ENCODE measurements around the gene CFAP45.

Gene CFAP45

GRCh38 chr1:159845751-159846629 is 54.0 kb downstream of the CFAP45 start:
- no peak for DNase-seq

- no peak for DNase-seq
Measured at GRCh38 chr1:159843459-159843858, 56.5 kb downstream of the CFAP45 start.

- DNase-seq = no peak
Measured at GRCh38 chr1:159841749-159842148, 58.2 kb downstream of the CFAP45 start.

- DNase-seq = no peak
Measured at GRCh38 chr1:159839116-159839849, 60.7 kb downstream of the CFAP45 start.

- DNase-seq = no peak
Measured at GRCh38 chr1:159838715-159839114, 61.2 kb downstream of the CFAP45 start.

GRCh38 chr1:159835862-159836525 is 64.0 kb downstream of the CFAP45 start:
- DNase-seq = no peak

GRCh38 chr1:159835356-159835755 is 64.6 kb downstream of the CFAP45 start:
- no peak for DNase-seq

- DNase-seq = no peak
Measured at GRCh38 chr1:159832309-159832708, 67.7 kb downstream of the CFAP45 start.

- DNase-seq = peak; percentile 41
Measured at GRCh38 chr1:159831412-159832141, 68.4 kb downstream of the CFAP45 start.

GRCh38 chr1:159830722-159831121 is 69.2 kb downstream of the CFAP45 start:
- no peak for DNase-seq

GRCh38 chr1:159829822-159830465 is 70.0 kb downstream of the CFAP45 start:
- DNase-seq = no peak

GRCh38 chr1:159829273-159829634 is 70.7 kb downstream of the CFAP45 start:
- no peak for DNase-seq

- no peak for DNase-seq
Measured at GRCh38 chr1:159828581-159829272, 71.2 kb downstream of the CFAP45 start.

- DNase-seq = no peak
Measured at GRCh38 chr1:159828176-159828575, 71.8 kb downstream of the CFAP45 start.

GRCh38 chr1:159827549-159827948 is 72.4 kb downstream of the CFAP45 start:
- DNase-seq = no peak

- DNase-seq = no peak
Measured at GRCh38 chr1:159827102-159827490, 72.9 kb downstream of the CFAP45 start.

GRCh38 chr1:159826441-159827101 is 73.4 kb downstream of the CFAP45 start, which contains the start of gene SLAMF8:
Gene SLAMF8 (plus strand): TSS chr1:159826873. CDS start chr1:159826899, 26 bp downstream.
- DNase-seq = no peak

- DNase-seq = no peak
Measured at GRCh38 chr1:159825564-159825963, 74.4 kb downstream of the CFAP45 start.

- DNase-seq = peak; percentile 32
Measured at GRCh38 chr1:159823406-159823805, 76.6 kb downstream of the CFAP45 start.
